T47D (cell line): ENCODE measurements around the gene NDUFA12.

ENCODE experiments used
- DNase-seq, 2 experiments: peaks; one replicate each; pipeline versions ENCODE4 v3.0.0 to v3.0.0-alpha.2; 2011 to 2012; ENCODE audit warnings: low read depth in 1 of 2, low spot score in 1 of 2
- JUND ChIP-seq: IDR thresholded peaks from 2 replicates; pipeline ENCODE4 v1.6.1; 2012; ENCODE audit warnings: low read depth
- in situ Hi-C: cut with HindIII; loops from 2 replicates; pipeline ENCODE4 v1.10.0; 2016; ENCODE audit warnings: low sequenced_read_pairs, low pct_unique_long_range_greater_than_20kb

NDUFA12 gene

DNA sequence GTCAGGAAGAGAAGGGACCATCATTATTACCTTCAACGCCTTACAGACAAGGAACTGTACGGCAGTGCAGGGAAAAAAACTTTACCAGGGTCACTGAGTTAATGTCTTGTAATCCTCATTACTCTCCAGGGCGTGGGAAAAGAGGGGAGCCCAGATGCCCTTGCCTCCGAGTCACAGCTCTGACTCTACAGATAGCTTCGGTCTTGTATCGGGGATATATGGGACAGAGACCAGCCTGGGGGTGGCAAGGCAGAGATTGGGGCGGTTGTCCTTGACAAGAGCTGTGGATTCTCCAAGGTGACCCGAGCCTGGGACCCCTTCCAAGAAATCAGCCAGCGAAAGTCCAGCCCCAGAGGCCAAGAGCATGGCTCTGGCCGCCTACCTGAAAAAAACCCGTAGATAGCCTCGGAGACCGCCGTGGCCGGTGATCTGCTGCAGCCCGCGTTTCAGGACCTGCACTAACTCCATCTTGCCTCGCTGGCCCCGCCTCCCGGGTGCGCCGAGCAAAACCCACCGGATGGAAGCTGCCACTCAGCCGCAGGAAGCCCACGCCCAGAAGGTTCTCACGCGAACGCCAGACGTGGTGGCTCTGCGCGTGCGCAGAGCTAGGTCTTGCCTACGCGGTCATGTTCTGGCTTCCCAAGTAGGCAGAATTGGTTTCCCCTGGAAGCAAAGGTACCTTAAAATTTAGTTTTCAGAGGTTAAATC is at the start of gene NDUFA12:
NDUFA12 (minus strand) TSS at position 485 of the 708 bp plus-strand sequence; CDS start at position 468, 17 bp downstream.
- no peak for TF ChIP-seq JUND
- peak; percentile 81 to 98 for DNase-seq
- in situ Hi-C loops, result no loop called here

DNA sequence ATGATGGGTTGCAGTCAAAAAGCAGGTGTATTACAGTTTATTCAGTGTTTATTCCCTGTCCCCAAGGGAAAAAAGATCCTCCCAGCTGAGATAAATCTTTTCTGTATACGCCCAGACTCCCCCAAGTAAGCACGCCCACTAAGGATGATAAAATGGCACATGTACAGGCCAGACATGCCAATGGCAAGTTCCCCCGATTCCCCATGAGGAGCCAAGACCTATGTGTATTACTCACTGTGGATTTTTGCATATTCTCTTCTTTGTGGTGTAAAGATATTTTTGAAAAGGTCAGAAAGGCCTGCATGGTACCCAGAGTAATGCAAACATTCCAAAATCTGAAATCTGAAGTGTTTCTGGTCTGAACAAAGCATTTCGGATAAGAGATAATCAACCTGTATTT is 47.7 kb upstream of the NDUFA12 start:
- no peak for DNase-seq
- in situ Hi-C loops, result no loop called here
- TF ChIP-seq JUND, result no peak

DNA sequence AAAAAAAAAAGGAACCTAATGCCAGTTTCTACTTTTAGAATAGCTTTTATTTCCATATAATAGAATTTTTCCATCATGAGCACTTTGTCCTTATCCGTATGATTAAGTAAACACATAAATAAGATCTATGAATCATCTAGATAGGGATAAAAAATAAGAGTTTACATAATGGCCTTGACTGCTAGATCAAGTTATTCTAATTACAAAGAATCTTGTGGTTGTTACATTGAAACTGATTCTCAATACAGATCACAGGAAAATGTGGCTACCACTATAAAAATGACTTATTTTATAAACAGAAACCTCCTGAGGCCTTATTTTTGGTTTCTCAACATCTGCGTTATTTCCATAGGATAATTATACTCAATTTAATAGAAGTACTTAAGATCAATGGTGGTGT is 34.4 kb upstream of the NDUFA12 start:
- in situ Hi-C loops, result no loop called here
- DNase-seq, result no peak

GRCh38 chr12:95034750-95035149 is 31.3 kb upstream of the NDUFA12 start:
- in situ Hi-C loops, result no loop called here
- no peak for DNase-seq
- TF ChIP-seq JUND, result no peak

More for the DNA sequence above, 34.4 kb upstream of the NDUFA12 start:
- TF ChIP-seq JUND, result no peak

- no peak for TF ChIP-seq JUND
- DNase-seq, result no peak
- in situ Hi-C loops, result no loop called here
These were observed 19.0 kb upstream of the NDUFA12 start for GRCh38 chr12:95022477-95022876.

DNA sequence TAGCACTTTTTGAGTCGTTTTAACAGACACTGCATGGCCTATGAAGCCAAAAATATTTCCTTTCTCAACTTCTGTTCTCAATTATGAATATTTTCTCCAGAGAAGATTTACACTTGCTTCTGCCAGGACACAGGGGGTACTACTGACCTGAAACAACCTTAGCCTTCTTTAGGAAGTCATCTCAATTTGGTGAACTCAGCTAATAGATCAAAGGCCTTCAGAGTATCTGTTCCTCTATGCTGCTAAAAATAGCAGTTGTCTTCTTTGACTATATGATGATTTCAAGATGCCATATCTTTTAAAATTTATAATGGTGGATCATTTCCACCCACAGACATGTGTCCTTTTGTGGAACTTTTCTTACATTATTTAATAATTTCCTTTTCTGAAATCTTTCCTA is 14.0 kb upstream of the NDUFA12 start:
- DNase-seq, result no peak
- in situ Hi-C loops, result no loop called here
- no peak for TF ChIP-seq JUND

- in situ Hi-C loops, result no loop called here
- no peak for TF ChIP-seq JUND
- no peak for DNase-seq
These were observed 12.6 kb upstream of the NDUFA12 start for GRCh38 chr12:95016120-95016519.

DNA sequence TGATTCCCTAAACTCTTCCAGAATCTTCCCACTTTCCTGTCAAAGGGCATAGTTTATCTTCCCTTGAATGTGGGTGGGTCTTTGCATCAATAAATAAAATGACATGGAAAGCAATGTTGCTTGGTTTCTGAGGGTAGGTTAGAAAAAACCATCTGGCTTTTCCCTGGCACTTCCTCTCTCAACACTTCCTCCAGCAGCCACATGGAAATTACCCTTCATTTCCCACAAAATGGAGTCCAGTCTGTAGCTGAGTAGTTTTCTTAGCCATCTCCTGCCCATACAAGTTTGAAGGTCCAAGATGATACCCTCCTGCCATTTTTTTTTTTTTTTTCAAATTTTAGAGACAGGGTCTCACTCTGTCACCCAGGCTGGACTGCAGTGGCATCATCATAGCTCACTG is 11.1 kb upstream of the NDUFA12 start:
- no peak for DNase-seq
- no peak for TF ChIP-seq JUND
- in situ Hi-C loops, result no loop called here

DNA sequence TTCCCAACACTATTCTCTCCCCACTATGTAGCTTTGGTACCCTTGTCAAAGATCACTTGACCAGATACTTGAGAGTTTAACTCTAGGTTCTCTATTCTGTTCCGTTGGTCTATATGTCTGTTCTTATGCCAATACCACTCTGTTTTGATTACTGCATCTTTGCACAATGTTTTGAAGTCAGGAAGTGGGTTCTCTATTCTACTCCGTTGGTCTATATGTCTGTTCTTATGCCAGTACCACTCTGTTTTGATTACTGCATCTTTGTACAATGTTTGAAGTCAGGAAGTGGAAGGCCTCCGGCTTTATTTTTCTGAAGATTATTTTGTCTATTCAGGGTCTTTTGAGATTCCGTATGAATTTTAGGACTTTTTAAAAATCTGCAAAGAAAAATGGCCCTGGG is 2.7 kb upstream of the NDUFA12 start:
- DNase-seq, result no peak
- in situ Hi-C loops, result no loop called here
- TF ChIP-seq JUND, result no peak

DNA sequence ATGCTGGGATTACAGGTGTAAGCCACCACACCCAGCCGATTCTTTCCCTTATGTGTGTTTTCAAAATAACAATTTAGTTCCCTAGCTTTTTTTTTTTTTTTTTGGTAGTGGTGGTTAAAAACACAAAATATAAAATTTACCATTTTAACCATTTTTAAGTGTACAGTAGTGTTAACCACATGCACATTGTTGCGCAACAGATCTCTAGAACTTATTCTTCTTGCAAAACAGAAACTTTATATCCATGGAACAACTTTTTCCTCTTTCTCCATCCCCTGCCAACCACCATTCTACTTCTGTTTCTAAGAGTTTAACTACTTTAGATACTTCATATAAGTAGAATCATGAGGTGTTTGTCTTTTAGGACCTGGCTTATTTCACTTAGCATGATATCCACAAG is 1.1 kb upstream of the NDUFA12 start:
- in situ Hi-C loops, result no loop called here
- no peak for TF ChIP-seq JUND

DNA sequence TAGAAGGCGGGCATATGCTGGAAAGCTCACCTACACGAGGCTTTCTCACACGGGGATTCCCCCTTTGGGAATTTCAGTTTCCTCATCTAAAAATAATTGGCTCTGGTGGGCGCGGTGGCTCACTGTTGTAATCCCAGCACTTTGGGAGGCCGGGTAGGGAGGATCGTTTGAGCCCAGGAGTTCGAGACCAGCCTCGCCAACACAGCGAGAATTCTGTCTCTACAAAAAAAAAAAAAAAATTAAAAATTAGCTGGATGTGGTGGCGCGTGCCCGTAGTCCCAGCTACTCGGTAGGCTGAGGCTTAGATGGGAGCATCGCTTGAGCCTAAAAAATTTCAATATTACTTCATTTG is 400 bp upstream of the NDUFA12 start:
- no peak for TF ChIP-seq JUND
- in situ Hi-C loops, result no loop called here

More for the DNA sequence above, 1.1 kb upstream of the NDUFA12 start:
- no peak for DNase-seq

GRCh38 chr12:95002754-95003153 is 743 bp downstream of the NDUFA12 start:
- in situ Hi-C loops, result no loop called here
- DNase-seq, result no peak
- TF ChIP-seq JUND, result no peak

More for the DNA sequence above, 400 bp upstream of the NDUFA12 start:
- no peak for DNase-seq

DNA sequence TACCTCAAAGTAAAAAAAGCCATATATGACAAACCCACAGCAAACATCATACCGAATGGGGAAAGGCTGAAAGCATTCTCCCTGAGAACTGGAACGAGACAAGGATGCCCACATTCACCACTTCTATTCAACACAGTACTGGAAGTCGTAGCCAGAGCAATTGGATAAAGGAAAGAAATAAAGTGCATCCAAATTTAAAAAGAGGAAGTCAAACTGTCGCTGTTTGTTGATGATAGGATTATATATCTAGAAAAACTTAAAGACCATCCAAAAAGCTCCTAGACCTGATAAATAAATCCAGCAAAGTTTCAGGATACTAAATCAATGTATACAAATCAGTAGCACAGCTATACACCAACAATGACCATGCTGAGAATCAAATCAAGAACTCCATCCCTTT is 5.2 kb downstream of the NDUFA12 start:
- no peak for DNase-seq
- no peak for TF ChIP-seq JUND
- in situ Hi-C loops, result no loop called here

- in situ Hi-C loops, result no loop called here
These were observed 5.8 kb downstream of the NDUFA12 start for GRCh38 chr12:94997726-94998125.

More at GRCh38 chr12:94997726-94998125, 5.8 kb downstream of the NDUFA12 start:
- no peak for DNase-seq
- no peak for TF ChIP-seq JUND
